ENCODE results near the gene OLR1. TPM values are rescaled to one million over a fixed set of nuclear protein-coding genes. Genes with fewer than 3 reads are reported as not detected.

OLR1 gene
- total and polyA plus RNA-seq, 4 donors = 6.3 to 27.2 (median 21.4) TPM

GRCh38 chr12:10178821-10179220 lies 6.9 kb upstream of the OLR1 start, which contains the start of gene TMEM52B:
Gene TMEM52B, plus strand, starts transcription at chr12:10179032. Its CDS starts 543 bp downstream, at chr12:10179575.
- DNase-seq (ENCODE audit: low read depth in 4 of 6, low spot score in 6 of 6) = no peak

GRCh38 chr12:10175846-10176636 lies 4.1 kb upstream of the OLR1 start:
- no peaks in the 10 kb centered on the region for H3K27me3 ChIP-seq (ENCODE audit: control insufficient read depth, insufficient read depth, low read length)
- no peak overlapping the region for H3K27ac ChIP-seq (ENCODE audit: low read depth, low read length)
- H3K4me3 ChIP-seq (ENCODE audit: low read depth, low read length) = no peak overlapping the region
- H3K36me3 ChIP-seq (ENCODE audit: control insufficient read depth, insufficient read depth, low read length) = no peaks in the 10 kb centered on the region
- H3K9me3 ChIP-seq (ENCODE audit: control insufficient read depth, insufficient read depth, low read length) = no peaks in the 10 kb centered on the region
- DNase-seq (ENCODE audit: low read depth in 4 of 6, low spot score in 6 of 6) = no peak
- H3K4me1 ChIP-seq (ENCODE audit: control insufficient read depth, insufficient read depth, low read length) = no peaks in the 10 kb centered on the region
- WGBS (ENCODE audit: insufficient coverage) = 90% methylated on average over 4 of the region's 5 CpGs

More at GRCh38 chr12:10178821-10179220, 6.9 kb upstream of the OLR1 start, which contains the start of gene TMEM52B:
- no peak within 1 kb of the TSS for H3K27ac ChIP-seq (ENCODE audit: low read depth, low read length)
- no peak within 1 kb of the TSS for H3K4me3 ChIP-seq (ENCODE audit: low read depth, low read length)
- H3K9me3 ChIP-seq (ENCODE audit: control insufficient read depth, insufficient read depth, low read length) = no peaks in the 10 kb centered on the region
- H3K4me1 ChIP-seq (ENCODE audit: control insufficient read depth, insufficient read depth, low read length) = no peaks in the 10 kb centered on the region
- H3K27me3 ChIP-seq (ENCODE audit: control insufficient read depth, insufficient read depth, low read length) = no peaks in the 10 kb centered on the region
- 40% methylated on average over 1 of the region's 4 CpGs for WGBS (ENCODE audit: insufficient coverage)
- no peaks in the 10 kb centered on the region for H3K36me3 ChIP-seq (ENCODE audit: control insufficient read depth, insufficient read depth, low read length)

- H3K36me3 ChIP-seq (ENCODE audit: control insufficient read depth, insufficient read depth, low read length) = no peaks in the 10 kb centered on the region
- H3K27ac ChIP-seq (ENCODE audit: low read depth, low read length) = no peak overlapping the region
- no peak for DNase-seq (ENCODE audit: low read depth in 4 of 6, low spot score in 6 of 6)
- no peak overlapping the region for H3K4me3 ChIP-seq (ENCODE audit: low read depth, low read length)
- no peaks in the 10 kb centered on the region for H3K9me3 ChIP-seq (ENCODE audit: control insufficient read depth, insufficient read depth, low read length)
- H3K27me3 ChIP-seq (ENCODE audit: control insufficient read depth, insufficient read depth, low read length) = no peaks in the 10 kb centered on the region
- no peaks in the 10 kb centered on the region for H3K4me1 ChIP-seq (ENCODE audit: control insufficient read depth, insufficient read depth, low read length)
- no CpG with 5 or more reads among the region's 2 CpGs for WGBS (ENCODE audit: insufficient coverage)
Measured at GRCh38 chr12:10174986-10175614, 3.2 kb upstream of the OLR1 start.

GRCh38 chr12:10170216-10170615 lies 1.7 kb downstream of the OLR1 start:
- no peak overlapping the region for H3K27ac ChIP-seq (ENCODE audit: low read depth, low read length)
- no peaks in the 10 kb centered on the region for H3K36me3 ChIP-seq (ENCODE audit: control insufficient read depth, insufficient read depth, low read length)
- WGBS (ENCODE audit: insufficient coverage) = 90% methylated on average over 4 of the region's 5 CpGs
- no peak overlapping the region for H3K4me3 ChIP-seq (ENCODE audit: low read depth, low read length)
- H3K9me3 ChIP-seq (ENCODE audit: control insufficient read depth, insufficient read depth, low read length) = no peaks in the 10 kb centered on the region
- H3K4me1 ChIP-seq (ENCODE audit: control insufficient read depth, insufficient read depth, low read length) = no peaks in the 10 kb centered on the region
- H3K27me3 ChIP-seq (ENCODE audit: control insufficient read depth, insufficient read depth, low read length) = no peaks in the 10 kb centered on the region
- no peak for DNase-seq (ENCODE audit: low read depth in 4 of 6, low spot score in 6 of 6)

GRCh38 chr12:10169104-10169503 lies 2.8 kb downstream of the OLR1 start:
- Histone ChIP-seq H3K27me3 (ENCODE audit: control insufficient read depth, insufficient read depth, low read length) (no peaks in the 10 kb centered on the region), H3K27ac (ENCODE audit: low read depth, low read length) (no peak overlapping the region), H3K4me3 (ENCODE audit: low read depth, low read length) (no peak overlapping the region), H3K4me1 (ENCODE audit: control insufficient read depth, insufficient read depth, low read length) (no peaks in the 10 kb centered on the region), H3K36me3 (ENCODE audit: control insufficient read depth, insufficient read depth, low read length) (no peaks in the 10 kb centered on the region), H3K9me3 (ENCODE audit: control insufficient read depth, insufficient read depth, low read length) (no peaks in the 10 kb centered on the region)
- DNase-seq (ENCODE audit: low read depth in 4 of 6, low spot score in 6 of 6) = no peak
- WGBS (ENCODE audit: insufficient coverage) = 83% methylated on average over 1 of the region's 3 CpGs

- Histone ChIP-seq H3K36me3 (ENCODE audit: control insufficient read depth, insufficient read depth, low read length) (no peaks in the 10 kb centered on the region), H3K27me3 (ENCODE audit: control insufficient read depth, insufficient read depth, low read length) (no peaks in the 10 kb centered on the region), H3K27ac (ENCODE audit: low read depth, low read length) (no peak overlapping the region), H3K4me1 (ENCODE audit: control insufficient read depth, insufficient read depth, low read length) (no peaks in the 10 kb centered on the region), H3K9me3 (ENCODE audit: control insufficient read depth, insufficient read depth, low read length) (no peaks in the 10 kb centered on the region), H3K4me3 (ENCODE audit: low read depth, low read length) (no peak overlapping the region)
- DNase-seq (ENCODE audit: low read depth in 4 of 6, low spot score in 6 of 6) = peak in 1 of 6 donors; percentile 13
- 42% methylated on average over 2 of the region's 5 CpGs for WGBS (ENCODE audit: insufficient coverage)
Measured at GRCh38 chr12:10167599-10167998, 4.3 kb downstream of the OLR1 start.

- H3K9me3 ChIP-seq (ENCODE audit: control insufficient read depth, insufficient read depth, low read length) = no peaks in the 10 kb centered on the region
- no peaks in the 10 kb centered on the region for H3K27me3 ChIP-seq (ENCODE audit: control insufficient read depth, insufficient read depth, low read length)
- H3K4me1 ChIP-seq (ENCODE audit: control insufficient read depth, insufficient read depth, low read length) = no peaks in the 10 kb centered on the region
- DNase-seq (ENCODE audit: low read depth in 4 of 6, low spot score in 6 of 6) = no peak
- H3K27ac ChIP-seq (ENCODE audit: low read depth, low read length) = no peak overlapping the region
- WGBS (ENCODE audit: insufficient coverage) = no CpG with 5 or more reads among the region's 1 CpG
- H3K36me3 ChIP-seq (ENCODE audit: control insufficient read depth, insufficient read depth, low read length) = no peaks in the 10 kb centered on the region
- no peak overlapping the region for H3K4me3 ChIP-seq (ENCODE audit: low read depth, low read length)
Measured at GRCh38 chr12:10165421-10165820, 6.5 kb downstream of the OLR1 start.

GRCh38 chr12:10163084-10163483 lies 8.8 kb downstream of the OLR1 start:
- H3K9me3 ChIP-seq (ENCODE audit: control insufficient read depth, insufficient read depth, low read length) = no peaks in the 10 kb centered on the region
- no peaks in the 10 kb centered on the region for H3K36me3 ChIP-seq (ENCODE audit: control insufficient read depth, insufficient read depth, low read length)
- WGBS (ENCODE audit: insufficient coverage) = no CpG with 5 or more reads among the region's 3 CpGs
- no peak overlapping the region for H3K4me3 ChIP-seq (ENCODE audit: low read depth, low read length)
- H3K27ac ChIP-seq (ENCODE audit: low read depth, low read length) = no peak overlapping the region
- no peaks in the 10 kb centered on the region for H3K4me1 ChIP-seq (ENCODE audit: control insufficient read depth, insufficient read depth, low read length)
- DNase-seq (ENCODE audit: low read depth in 4 of 6, low spot score in 6 of 6) = no peak
- H3K27me3 ChIP-seq (ENCODE audit: control insufficient read depth, insufficient read depth, low read length) = no peaks in the 10 kb centered on the region

- Histone ChIP-seq H3K27me3 (ENCODE audit: control insufficient read depth, insufficient read depth, low read length) (no peaks in the 10 kb centered on the region), H3K27ac (ENCODE audit: low read depth, low read length) (no peak overlapping the region), H3K36me3 (ENCODE audit: control insufficient read depth, insufficient read depth, low read length) (no peaks in the 10 kb centered on the region), H3K9me3 (ENCODE audit: control insufficient read depth, insufficient read depth, low read length) (no peaks in the 10 kb centered on the region), H3K4me1 (ENCODE audit: control insufficient read depth, insufficient read depth, low read length) (no peaks in the 10 kb centered on the region), H3K4me3 (ENCODE audit: low read depth, low read length) (no peak overlapping the region)
- peak in 2 of 6 donors; percentile 9 to 36 for DNase-seq (ENCODE audit: low read depth in 4 of 6, low spot score in 6 of 6)
- 78% methylated on average over 1 of the region's 7 CpGs for WGBS (ENCODE audit: insufficient coverage)
Measured at GRCh38 chr12:10160617-10161385, 11.1 kb downstream of the OLR1 start.

Measured in spinal cord (tissue), 10 donors.